Cardiac fibroblast (primary cell): Measurements from ENCODE around the gene NPS.

ENCODE experiments used
- DNase-seq, 2 donors: peaks; one replicate each; pipeline versions ENCODE4 v3.0.0 to v3.0.0-alpha.2; 2010; ENCODE audit warnings: low read depth in 2 of 2
- H3K4me3 ChIP-seq, 2 donors: replicated peaks in 1 of 2; 1 replicate in 1 of 2; 2 replicates in 1 of 2; pipeline ENCODE4 v1.5.1; 2011; ENCODE audit warnings: low read depth in 2 of 2, low read length in 2 of 2, mild to moderate bottlenecking in 2 of 2, moderate library complexity in 1 of 2
- CTCF ChIP-seq: IDR thresholded peaks from one replicate; pipeline ENCODE4 v1.5.1; 2011; ENCODE audit warnings: low read depth, mild to moderate bottlenecking, low read length, inconsistent platforms

Gene NPS

DNA sequence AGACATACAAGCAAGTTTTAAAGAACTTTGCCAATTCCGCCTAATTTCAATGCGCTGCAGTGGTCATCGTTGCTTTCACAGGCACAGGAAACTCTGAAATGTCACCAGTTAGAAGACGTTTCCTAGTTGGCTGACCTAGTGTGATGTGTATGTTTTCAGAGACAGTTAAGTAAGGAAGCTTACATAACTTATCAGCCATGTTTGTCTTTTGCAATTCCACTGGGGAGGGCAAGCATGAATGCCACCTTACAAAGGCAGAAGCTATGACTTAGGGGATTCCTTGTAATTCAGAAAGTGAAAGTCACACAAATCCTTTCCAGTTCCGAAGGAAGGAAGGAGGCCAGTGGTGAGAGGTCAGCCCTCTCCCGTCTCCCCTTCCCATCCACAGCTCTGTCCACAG lies 15.0 kb upstream of the NPS start:
- no peak overlapping the region for H3K4me3 ChIP-seq
- DNase-seq = no peak
- TF ChIP-seq CTCF = no peak

GRCh38 chr10:127534496-127534895 lies 14.6 kb upstream of the NPS start:
- TF ChIP-seq CTCF = no peak
- H3K4me3 ChIP-seq = no peak overlapping the region
- no peak for DNase-seq

- no peak overlapping the region for H3K4me3 ChIP-seq
- TF ChIP-seq CTCF = no peak
- DNase-seq = no peak
Observed at GRCh38 chr10:127535802-127536515, 13.2 kb upstream of the NPS start.

DNA sequence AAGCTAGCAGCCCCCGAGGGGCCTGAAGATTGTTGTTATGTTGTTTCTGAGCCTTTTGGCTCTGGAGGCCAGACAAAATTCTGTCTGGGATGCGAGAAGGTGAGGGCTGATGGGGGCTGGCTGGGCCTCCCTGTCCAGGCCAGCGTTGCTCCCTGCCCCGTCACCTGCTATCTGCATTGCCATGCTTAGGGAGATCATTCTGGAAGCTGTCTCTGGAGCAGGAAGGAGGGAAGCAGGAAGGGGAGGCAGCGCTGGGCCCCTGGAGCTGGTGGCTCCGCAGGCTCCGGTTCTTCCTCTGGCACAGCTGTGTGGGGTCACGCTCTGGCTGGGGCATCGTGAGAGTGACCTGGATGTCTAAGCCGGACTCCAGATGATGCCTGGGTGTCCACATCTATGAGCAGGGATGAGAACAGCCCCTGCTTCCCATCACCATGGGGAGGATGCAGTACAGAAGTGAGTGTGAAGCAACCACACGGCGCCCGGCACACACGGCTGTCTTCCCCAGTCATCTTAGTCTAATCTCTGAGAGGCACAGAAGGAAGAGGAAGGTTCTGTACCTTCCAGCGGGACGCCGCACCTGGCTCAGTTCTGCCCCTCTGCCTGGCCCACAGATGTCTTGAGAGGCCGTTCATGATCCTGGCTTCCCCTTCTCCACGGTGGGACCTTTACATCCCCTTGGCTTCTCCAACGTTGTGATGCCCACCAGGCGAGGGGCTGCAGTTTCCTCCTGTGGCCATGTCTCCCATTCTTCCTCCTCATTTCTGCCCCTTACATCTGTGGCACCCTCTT lies 11.9 kb upstream of the NPS start:
- no peak overlapping the region for H3K4me3 ChIP-seq
- no peak for DNase-seq
- TF ChIP-seq CTCF = no peak

DNA sequence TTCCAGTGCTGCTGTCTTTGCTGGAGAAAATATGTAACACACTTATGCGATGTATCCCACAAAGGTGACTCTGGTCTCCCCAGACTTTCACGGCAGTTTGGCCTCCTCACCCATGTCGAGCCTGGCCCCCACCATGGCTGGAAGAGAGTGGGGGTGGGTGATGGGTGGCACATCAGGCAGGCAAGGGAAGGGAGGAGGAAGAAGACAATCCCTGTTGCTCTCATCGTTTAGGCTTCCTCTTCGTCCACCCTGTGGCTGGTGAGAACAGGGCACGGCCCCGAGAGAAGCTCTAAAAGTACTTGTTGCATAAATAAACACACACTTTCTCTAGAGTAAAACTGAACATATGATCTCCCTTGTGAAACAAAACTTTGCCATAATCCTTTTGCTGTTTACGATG lies 11.2 kb upstream of the NPS start:
- H3K4me3 ChIP-seq = no peak overlapping the region
- DNase-seq = no peak
- no peak for TF ChIP-seq CTCF

- TF ChIP-seq CTCF = no peak
- H3K4me3 ChIP-seq = no peak overlapping the region
- DNase-seq = no peak
Observed at GRCh38 chr10:127548022-127548421, 1.1 kb upstream of the NPS start.
